OCI-LY3 (cell line): ENCODE results near the gene DHCR7.
A peak's percentile ranks its signal among the peaks of the same experiment; 100 is the strongest.

Experiments used
- H2AFZ ChIP-seq: fragments of 200-600, 300-600 bp; shearing (Covaris generic); 2 replicates; pipeline ENCODE4 v1.6.0; 2014; ENCODE audit warnings: antibody characterized with exemption, low read depth, low read length
- H3K27ac ChIP-seq: fragments of 200-600, 300-600 bp; sonication (generic); 2 replicates; pipeline ENCODE4 v1.5.1; 2014; ENCODE audit warnings: mild to moderate bottlenecking, low read length, moderate library complexity, mixed read lengths
- H3K27me3 ChIP-seq: fragments of 200-600, 300-600 bp; sonication (generic); 2 replicates; pipeline ENCODE4 v1.6.1; 2014; ENCODE audit warnings: low read depth, low read length, mixed read lengths
- H3K36me3 ChIP-seq: fragments of 200-600, 300-600 bp; sonication (generic); replicated peaks from 2 replicates; pipeline ENCODE3; 2014; ENCODE audit warnings: low read depth, low read length, mixed read lengths
- H3K4me1 ChIP-seq: fragments of 300-600, 200-600 bp; sonication (generic); 2 replicates; pipeline ENCODE4 v1.6.1; 2014; ENCODE audit warnings: low read length, mixed read lengths
- H3K4me2 ChIP-seq: fragments of 200-600, 300-600 bp; sonication (generic); 2 replicates; pipeline ENCODE4 v1.6.1; 2014; ENCODE audit warnings: low read length, mixed read lengths
- H3K4me3 ChIP-seq: fragments of 300-600, 200-600 bp; sonication (generic); 2 replicates; pipeline ENCODE4 v1.5.1; 2014; ENCODE audit warnings: antibody characterized with exemption, mild to moderate bottlenecking, low read length, moderate library complexity
- H3K79me2 ChIP-seq: fragments of 300-600, 200-600 bp; shearing (Covaris generic); 2 replicates; pipeline ENCODE4 v1.6.1; 2014; ENCODE audit warnings: mild to moderate bottlenecking, low read length, mixed read lengths
- H3K9ac ChIP-seq: fragments of 300-600, 200-600 bp; shearing (Covaris generic); 2 replicates; pipeline ENCODE4 v1.6.0; 2014; ENCODE audit warnings: mild to moderate bottlenecking, low read length, moderate library complexity
- H3K9me3 ChIP-seq: fragments of 200-600, 300-600 bp; shearing (Covaris generic); 2 replicates; pipeline ENCODE4 v1.6.1; 2014; ENCODE audit warnings: low read length, mixed read lengths; ENCODE audit not compliant: insufficient read depth
- H4K20me1 ChIP-seq: fragments of 200-600, 300-600 bp; sonication (generic); 2 replicates; pipeline ENCODE4 v1.6.1; 2016; ENCODE audit warnings: low read length, mixed read lengths; ENCODE audit not compliant: insufficient read depth
- EZH2phosphoT487 ChIP-seq: fragments of 200-600 bp; shearing (Covaris generic); IDR thresholded peaks from 2 replicates; pipeline ENCODE4 v1.6.1; 2018; ENCODE audit warnings: antibody characterized with exemption, mixed run types, low read depth
- TF ChIP-seq, protein P1 (sequence below): fragments of 200-600, 300-600 bp; sonication (generic); IDR thresholded peaks from 2 replicates; pipeline ENCODE4 v1.5.1; 2014; ENCODE audit warnings: antibody characterized with exemption, low read length, low read depth

DHCR7 gene

GRCh38 chr11:71451596-71452198, 3.5 kb upstream of the DHCR7 start:
- Histone ChIP-seq H3K4me3 (peak overlapping the region; percentile 92; the same call in 1 of the 2 replicates), H3K79me2 (peaks cover 51% of the 10 kb centered on the region), H4K20me1 (0 out of 2 replicates have a peak, but pooled peaks cover 8% of the 10 kb centered on the region), H3K36me3 (peaks cover 39% of the 10 kb centered on the region), H3K9ac (no peak overlapping the region), H3K27me3 (no peaks in the 10 kb centered on the region), H3K27ac (no peak overlapping the region), H3K9me3 (peaks cover 6% of the 10 kb centered on the region; the same call in 1 of the 2 replicates), H3K4me1 (peaks cover 31% of the 10 kb centered on the region), H2AFZ (no peak overlapping the region), H3K4me2 (peak overlapping the region; percentile 63)
- TF ChIP-seq, protein P1, sequence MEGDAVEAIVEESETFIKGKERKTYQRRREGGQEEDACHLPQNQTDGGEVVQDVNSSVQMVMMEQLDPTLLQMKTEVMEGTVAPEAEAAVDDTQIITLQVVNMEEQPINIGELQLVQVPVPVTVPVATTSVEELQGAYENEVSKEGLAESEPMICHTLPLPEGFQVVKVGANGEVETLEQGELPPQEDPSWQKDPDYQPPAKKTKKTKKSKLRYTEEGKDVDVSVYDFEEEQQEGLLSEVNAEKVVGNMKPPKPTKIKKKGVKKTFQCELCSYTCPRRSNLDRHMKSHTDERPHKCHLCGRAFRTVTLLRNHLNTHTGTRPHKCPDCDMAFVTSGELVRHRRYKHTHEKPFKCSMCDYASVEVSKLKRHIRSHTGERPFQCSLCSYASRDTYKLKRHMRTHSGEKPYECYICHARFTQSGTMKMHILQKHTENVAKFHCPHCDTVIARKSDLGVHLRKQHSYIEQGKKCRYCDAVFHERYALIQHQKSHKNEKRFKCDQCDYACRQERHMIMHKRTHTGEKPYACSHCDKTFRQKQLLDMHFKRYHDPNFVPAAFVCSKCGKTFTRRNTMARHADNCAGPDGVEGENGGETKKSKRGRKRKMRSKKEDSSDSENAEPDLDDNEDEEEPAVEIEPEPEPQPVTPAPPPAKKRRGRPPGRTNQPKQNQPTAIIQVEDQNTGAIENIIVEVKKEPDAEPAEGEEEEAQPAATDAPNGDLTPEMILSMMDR, result no peak
- TF ChIP-seq EZH2phosphoT487, result no peak

- H3K4me1 ChIP-seq, result peaks cover 31% of the 10 kb centered on the region
- no peak for TF ChIP-seq EZH2phosphoT487
- TF ChIP-seq, protein P1, result no peak
- H3K9me3 ChIP-seq, result peaks cover 13% of the 10 kb centered on the region; the same call in 1 of the 2 replicates
- peaks cover 39% of the 10 kb centered on the region for H3K36me3 ChIP-seq
- no peak overlapping the region for H3K9ac ChIP-seq
- H3K27me3 ChIP-seq, result no peaks in the 10 kb centered on the region
- H2AFZ ChIP-seq, result no peak overlapping the region
- peaks cover 52% of the 10 kb centered on the region for H3K79me2 ChIP-seq
- H3K4me3 ChIP-seq, result no peak overlapping the region
- 0 out of 2 replicates have a peak, but pooled peaks cover 8% of the 10 kb centered on the region for H4K20me1 ChIP-seq
- no peak overlapping the region for H3K27ac ChIP-seq
- H3K4me2 ChIP-seq, result no peak overlapping the region
These were observed 2.7 kb upstream of the DHCR7 start for GRCh38 chr11:71450939-71451338.

- H3K9ac ChIP-seq, result no peak overlapping the region
- no peak overlapping the region for H3K4me3 ChIP-seq
- peaks cover 31% of the 10 kb centered on the region for H3K4me1 ChIP-seq
- no peak overlapping the region for H3K27ac ChIP-seq
- peaks cover 17% of the 10 kb centered on the region; the same call in 1 of the 2 replicates for H3K9me3 ChIP-seq
- H3K27me3 ChIP-seq, result no peaks in the 10 kb centered on the region
- peaks cover 52% of the 10 kb centered on the region for H3K79me2 ChIP-seq
- H3K4me2 ChIP-seq, result no peak overlapping the region
- H4K20me1 ChIP-seq, result 0 out of 2 replicates have a peak, but pooled peaks cover 8% of the 10 kb centered on the region
- H3K36me3 ChIP-seq, result peaks cover 39% of the 10 kb centered on the region
- TF ChIP-seq, protein P1, result no peak
- no peak for TF ChIP-seq EZH2phosphoT487
- H2AFZ ChIP-seq, result no peak overlapping the region
These were observed 2.3 kb upstream of the DHCR7 start for GRCh38 chr11:71450507-71450906.

DNA sequence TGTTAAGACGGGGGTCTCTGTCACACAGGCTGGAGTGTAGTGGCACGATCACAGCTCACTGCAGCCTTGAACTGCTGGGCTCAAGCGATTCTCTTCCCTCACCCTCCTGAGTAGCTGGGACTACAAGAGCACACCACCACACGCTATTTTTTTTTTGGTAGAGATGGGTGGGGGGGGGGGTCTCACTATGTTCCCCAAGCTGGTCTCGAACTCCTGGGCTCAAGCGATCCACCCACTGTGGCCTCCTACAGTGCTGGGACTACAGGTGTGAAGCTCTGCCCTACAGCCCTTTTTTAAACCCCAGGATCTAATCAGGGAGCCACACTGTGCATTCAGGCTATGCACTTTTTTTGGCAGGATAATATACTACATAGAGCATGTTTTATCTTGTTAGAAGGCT, 1.4 kb upstream of the DHCR7 start:
- Histone ChIP-seq H3K36me3 (peaks cover 39% of the 10 kb centered on the region), H2AFZ (no peak overlapping the region), H3K79me2 (peaks cover 50% of the 10 kb centered on the region), H3K27ac (no peak overlapping the region), H3K9me3 (peaks cover 17% of the 10 kb centered on the region; the same call in 1 of the 2 replicates), H3K4me1 (peaks cover 31% of the 10 kb centered on the region), H3K27me3 (no peaks in the 10 kb centered on the region), H3K4me3 (peak overlapping the region; percentile 87), H3K4me2 (peak overlapping the region; percentile 97), H4K20me1 (0 out of 2 replicates have a peak, but pooled peaks cover 3% of the 10 kb centered on the region), H3K9ac (peak overlapping the region; percentile 76)
- TF ChIP-seq EZH2phosphoT487, result no peak
- TF ChIP-seq, protein P1, result no peak
